Measurements from ENCODE around the gene PCSK6.

Gene PCSK6

GRCh38 chr15:101522621-101523559, 33.4 kb upstream of the PCSK6 start:
- no peak for DNase-seq

- no peak for DNase-seq
Observed at GRCh38 chr15:101522091-101522490, 32.6 kb upstream of the PCSK6 start.

- DNase-seq = no peak
Observed at GRCh38 chr15:101521591-101521990, 32.1 kb upstream of the PCSK6 start.

GRCh38 chr15:101521069-101521468, 31.6 kb upstream of the PCSK6 start:
- no peak for DNase-seq

- DNase-seq = no peak
Observed at GRCh38 chr15:101520395-101520794, 30.9 kb upstream of the PCSK6 start.

GRCh38 chr15:101517504-101517903, 28.0 kb upstream of the PCSK6 start:
- no peak for DNase-seq

GRCh38 chr15:101514318-101514717, 24.8 kb upstream of the PCSK6 start:
- DNase-seq = no peak

GRCh38 chr15:101511717-101512116, 22.2 kb upstream of the PCSK6 start:
- DNase-seq = no peak

GRCh38 chr15:101510212-101511197, 21.0 kb upstream of the PCSK6 start:
- no peak for DNase-seq

GRCh38 chr15:101509279-101509678, 19.8 kb upstream of the PCSK6 start:
- DNase-seq = no peak

GRCh38 chr15:101506491-101506890, 17.0 kb upstream of the PCSK6 start:
- no peak for DNase-seq

- DNase-seq = no peak
Observed at GRCh38 chr15:101505610-101506337, 16.3 kb upstream of the PCSK6 start.

GRCh38 chr15:101504866-101505609, 15.5 kb upstream of the PCSK6 start:
- DNase-seq = no peak

- no peak for DNase-seq
Observed at GRCh38 chr15:101504373-101504772, 14.9 kb upstream of the PCSK6 start.

- no peak for DNase-seq
Observed at GRCh38 chr15:101503296-101503599, 13.7 kb upstream of the PCSK6 start.

- no peak for DNase-seq
Observed at GRCh38 chr15:101502572-101503295, 13.2 kb upstream of the PCSK6 start.

GRCh38 chr15:101501703-101502373, 12.3 kb upstream of the PCSK6 start:
- DNase-seq = no peak

GRCh38 chr15:101500865-101501551, 11.5 kb upstream of the PCSK6 start:
- DNase-seq = no peak

- peak; percentile 53 to 84 for DNase-seq
Observed at GRCh38 chr15:101499863-101500713, 10.6 kb upstream of the PCSK6 start.

Measured in NCI-H2081 (cell line).